Neural crest cell (in vitro differentiated cells): Measurements from ENCODE around the gene MAL. TPM values are rescaled to one million over a fixed set of nuclear protein-coding genes. Genes with fewer than 3 reads are reported as not detected.
A peak's percentile ranks its signal among the peaks of the same experiment; 100 is the strongest.

Experiments used
- DNase-seq: peaks from one replicate; pipeline ENCODE4 v3.0.0; 2021; ENCODE audit warnings: low read depth, mixed read lengths, low spot score
- H3K27ac Mint-ChIP-seq: one replicate; pipeline ENCODE4 v1.8.0; 2021; ENCODE audit warnings: mild to moderate bottlenecking, mixed read lengths; ENCODE audit not compliant: unreplicated experiment
- H3K27me3 Mint-ChIP-seq: 2 replicates; pipeline ENCODE4 v1.8.0; 2021; ENCODE audit warnings: low read depth, mild to moderate bottlenecking, mixed read lengths
- H3K36me3 Mint-ChIP-seq: 2 replicates; pipeline ENCODE4 v1.8.0; 2021; ENCODE audit warnings: low read depth, mild to moderate bottlenecking, mixed read lengths
- H3K4me1 Mint-ChIP-seq: 2 replicates; pipeline ENCODE4 v1.8.0; 2021; ENCODE audit warnings: mixed read lengths
- H3K4me3 Mint-ChIP-seq: one replicate; pipeline ENCODE4 v1.8.0; 2021; ENCODE audit warnings: mild to moderate bottlenecking, mixed read lengths
- H3K9me3 Mint-ChIP-seq: 2 replicates; pipeline ENCODE4 v1.8.0; 2021; ENCODE audit warnings: mixed read lengths
- total RNA-seq: library from RNA; stranded (reverse); gene quantifications from 2 replicates; pipeline ENCODE4 v1.2.1, GENCODE V29; 2021
- TF ChIP-seq, protein P1 (sequence below): fragments of 200-600 bp; sonication (generic); conservative IDR thresholded peaks from 2 replicates; pipeline ENCODE4 v1.5.0; 2021; ENCODE audit warnings: antibody characterized with exemption, mild to moderate bottlenecking

Gene MAL
- total RNA-seq, 1 donor from 2014 or later = 0.65 TPM

DNA sequence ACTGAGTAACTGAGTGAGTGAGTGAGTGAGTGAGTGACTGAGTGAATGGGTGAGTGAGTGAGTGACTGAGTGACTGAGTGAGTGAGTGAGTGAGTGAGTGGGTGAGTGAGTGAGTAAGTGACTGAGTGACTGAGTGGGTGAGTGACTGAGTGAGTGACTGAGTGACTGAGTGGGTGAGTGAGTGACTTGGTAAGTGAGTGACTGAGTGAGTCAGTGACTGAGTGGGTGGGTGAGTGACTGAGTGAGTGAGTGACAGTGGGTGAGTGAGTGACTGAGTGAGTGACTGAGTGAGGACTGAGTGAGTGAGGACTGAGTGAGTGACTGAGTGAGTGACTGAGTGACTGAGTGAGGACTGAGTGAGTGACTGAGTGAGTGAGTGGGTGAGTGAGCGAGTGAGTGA is 13.9 kb downstream of the MAL start:
- DNase-seq = no peak
- H3K27me3 Mint-ChIP-seq = peaks cover 30% of the 10 kb centered on the region
- peak overlapping the region; percentile 92 for H3K27ac Mint-ChIP-seq
- TF ChIP-seq, protein P1, sequence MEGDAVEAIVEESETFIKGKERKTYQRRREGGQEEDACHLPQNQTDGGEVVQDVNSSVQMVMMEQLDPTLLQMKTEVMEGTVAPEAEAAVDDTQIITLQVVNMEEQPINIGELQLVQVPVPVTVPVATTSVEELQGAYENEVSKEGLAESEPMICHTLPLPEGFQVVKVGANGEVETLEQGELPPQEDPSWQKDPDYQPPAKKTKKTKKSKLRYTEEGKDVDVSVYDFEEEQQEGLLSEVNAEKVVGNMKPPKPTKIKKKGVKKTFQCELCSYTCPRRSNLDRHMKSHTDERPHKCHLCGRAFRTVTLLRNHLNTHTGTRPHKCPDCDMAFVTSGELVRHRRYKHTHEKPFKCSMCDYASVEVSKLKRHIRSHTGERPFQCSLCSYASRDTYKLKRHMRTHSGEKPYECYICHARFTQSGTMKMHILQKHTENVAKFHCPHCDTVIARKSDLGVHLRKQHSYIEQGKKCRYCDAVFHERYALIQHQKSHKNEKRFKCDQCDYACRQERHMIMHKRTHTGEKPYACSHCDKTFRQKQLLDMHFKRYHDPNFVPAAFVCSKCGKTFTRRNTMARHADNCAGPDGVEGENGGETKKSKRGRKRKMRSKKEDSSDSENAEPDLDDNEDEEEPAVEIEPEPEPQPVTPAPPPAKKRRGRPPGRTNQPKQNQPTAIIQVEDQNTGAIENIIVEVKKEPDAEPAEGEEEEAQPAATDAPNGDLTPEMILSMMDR = no peak
- H3K4me3 Mint-ChIP-seq = no peak overlapping the region
- H3K4me1 Mint-ChIP-seq = peaks cover 14% of the 10 kb centered on the region
- peaks cover 3% of the 10 kb centered on the region for H3K36me3 Mint-ChIP-seq
- H3K9me3 Mint-ChIP-seq = peaks cover 33% of the 10 kb centered on the region

DNA sequence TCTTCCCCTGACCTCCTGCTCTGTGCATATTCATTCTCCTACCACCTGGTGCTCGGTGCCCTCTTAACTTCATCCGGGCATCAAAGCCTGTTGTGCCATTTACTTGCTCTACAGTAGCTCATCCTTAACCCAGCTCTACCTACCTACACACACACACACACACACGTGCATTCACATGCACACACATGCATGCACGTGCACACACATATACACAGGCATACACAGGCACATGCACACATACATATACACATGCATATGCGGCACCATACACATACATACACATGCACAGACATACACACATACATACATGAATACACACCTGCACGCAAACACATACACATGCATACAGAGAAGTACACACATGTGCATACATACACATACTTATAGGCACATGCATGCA is 14.5 kb downstream of the MAL start:
- TF ChIP-seq, protein P1 = no peak
- Mint-ChIP-seq H3K9me3 (peaks cover 33% of the 10 kb centered on the region), H3K36me3 (peaks cover 3% of the 10 kb centered on the region), H3K4me3 (no peak overlapping the region), H3K4me1 (peaks cover 14% of the 10 kb centered on the region), H3K27me3 (peaks cover 29% of the 10 kb centered on the region), H3K27ac (peak overlapping the region; percentile 2)
- DNase-seq = no peak

DNA sequence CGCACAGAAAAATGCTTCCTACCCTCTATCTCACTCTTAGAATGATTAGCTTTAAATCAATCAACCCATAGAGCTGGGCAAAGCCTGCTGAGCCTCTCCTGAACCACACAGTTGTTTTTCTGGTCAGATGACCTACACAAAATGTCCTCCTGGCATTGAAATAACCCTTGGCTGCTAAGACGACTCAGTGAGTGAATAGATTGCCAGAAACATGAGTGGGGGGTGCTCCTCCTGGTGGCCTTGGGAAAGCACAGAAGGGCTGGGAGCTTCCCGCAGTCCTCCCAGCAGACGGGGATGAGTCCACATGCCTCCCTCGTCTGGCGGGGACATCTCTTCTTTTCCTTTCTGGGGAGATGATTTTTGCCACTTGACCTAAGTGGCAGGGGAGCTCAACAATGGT is 14.9 kb downstream of the MAL start:
- Mint-ChIP-seq H3K27ac (no peak overlapping the region), H3K4me1 (peaks cover 14% of the 10 kb centered on the region), H3K36me3 (peaks cover 3% of the 10 kb centered on the region), H3K4me3 (no peak overlapping the region), H3K27me3 (peaks cover 25% of the 10 kb centered on the region), H3K9me3 (peaks cover 33% of the 10 kb centered on the region)
- TF ChIP-seq, protein P1 = no peak
- DNase-seq = no peak

DNA sequence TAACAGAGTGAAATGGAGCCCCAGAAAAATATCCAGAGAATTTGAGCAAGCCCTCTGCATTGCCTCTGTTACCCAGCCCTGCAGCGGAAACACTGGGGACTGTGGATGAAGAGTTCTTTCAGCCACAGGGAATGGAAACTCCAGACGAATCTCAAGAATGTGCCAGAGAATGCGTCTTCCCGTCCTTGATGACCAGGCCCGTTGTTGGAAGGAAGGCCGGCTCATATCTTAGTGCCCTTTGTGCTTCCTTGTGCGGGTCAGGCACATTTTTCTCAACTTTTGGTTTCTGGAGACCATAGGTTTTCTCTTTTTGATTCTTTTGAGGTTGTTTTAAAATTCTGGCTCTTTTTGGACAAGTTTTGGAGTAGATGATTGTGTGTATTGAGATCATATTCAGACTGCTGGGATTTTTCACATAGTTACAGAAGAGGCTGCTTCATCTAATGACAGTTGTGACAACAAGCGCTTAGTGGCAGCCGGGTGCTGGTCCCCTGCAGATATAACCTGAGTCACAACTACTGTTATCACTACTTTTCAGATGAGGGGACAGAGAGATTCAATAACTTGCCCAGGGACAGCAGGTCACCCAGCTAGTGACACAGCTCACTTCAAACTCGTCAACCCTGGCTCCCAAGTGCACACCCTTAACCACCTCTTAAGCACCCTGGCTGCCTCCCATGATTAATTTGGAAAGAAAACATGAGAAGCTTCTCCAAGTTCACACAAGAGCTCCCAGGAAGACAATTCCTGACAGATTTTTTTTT is 15.7 kb downstream of the MAL start:
- Mint-ChIP-seq H3K4me1 (peaks cover 14% of the 10 kb centered on the region), H3K27me3 (peaks cover 23% of the 10 kb centered on the region), H3K9me3 (peaks cover 33% of the 10 kb centered on the region), H3K36me3 (peaks cover 3% of the 10 kb centered on the region), H3K27ac (no peak overlapping the region), H3K4me3 (no peak overlapping the region)
- no peak for DNase-seq
- TF ChIP-seq, protein P1 = no peak

DNA sequence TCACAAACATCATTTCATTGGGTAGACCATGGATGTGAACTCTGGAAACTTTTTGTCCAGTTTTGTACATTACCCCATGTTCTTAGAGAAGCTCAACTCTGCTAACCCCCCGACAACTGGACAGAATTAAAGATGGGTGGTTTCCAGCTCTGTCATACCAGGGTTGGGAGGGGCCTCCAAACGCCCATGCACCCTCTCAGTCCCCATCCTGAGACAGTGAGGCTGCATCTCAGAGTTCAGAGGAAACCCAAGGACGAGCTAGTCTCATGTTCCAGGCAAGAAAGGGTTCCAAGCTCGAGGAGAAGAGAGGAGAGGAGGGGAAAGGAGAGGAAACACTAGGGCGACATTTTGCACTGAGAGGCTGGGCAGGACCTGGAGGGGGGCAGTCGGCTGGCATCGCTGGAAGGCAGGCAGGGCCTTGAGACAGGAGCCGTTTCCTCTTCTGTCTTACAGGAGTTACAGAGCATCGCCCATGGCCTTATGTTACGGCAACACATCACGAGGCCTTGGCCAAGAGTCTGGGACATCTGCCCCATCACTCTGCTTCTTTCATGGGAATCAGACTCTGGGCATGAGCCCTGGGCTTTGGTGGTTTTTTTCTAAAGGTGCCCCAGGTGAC is 16.4 kb downstream of the MAL start:
- no peak for DNase-seq
- Mint-ChIP-seq H3K36me3 (no peaks in the 10 kb centered on the region), H3K27me3 (peaks cover 23% of the 10 kb centered on the region), H3K4me1 (peaks cover 7% of the 10 kb centered on the region), H3K27ac (no peak overlapping the region), H3K9me3 (peaks cover 26% of the 10 kb centered on the region), H3K4me3 (no peak overlapping the region)
- TF ChIP-seq, protein P1 = no peak
